ENCODE data around the gene PRX.

Gene PRX

DNA sequence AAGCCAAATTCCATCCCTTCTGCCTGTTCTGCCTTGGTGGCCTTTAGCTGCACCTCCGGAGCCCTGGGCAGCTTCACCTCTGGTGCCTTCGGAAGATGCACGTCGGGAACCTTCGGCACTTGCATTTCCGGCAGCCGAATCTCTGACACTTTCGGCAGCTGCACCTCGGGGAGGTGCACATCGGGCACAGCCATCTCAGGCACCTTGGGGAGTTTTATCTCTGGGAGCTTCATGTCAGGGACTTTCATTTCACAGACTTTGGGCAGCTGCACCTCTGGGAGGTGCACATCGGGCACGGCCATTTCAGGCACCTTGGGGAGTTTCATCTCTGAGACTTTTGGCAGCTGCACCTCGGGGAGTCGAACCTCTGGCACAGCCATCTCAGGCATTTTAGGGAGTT lies 17.2 kb downstream of the PRX start:
- in situ Hi-C loops (cut with HindIII; ENCODE audit: low sequenced_read_pairs) = no loop called here
- no peak overlapping the region for H3K4me3 ChIP-seq (ENCODE audit: low read depth, low read length)
- DNase-seq (ENCODE audit: low read depth, low spot score) = no peak
- TF ChIP-seq, protein P1, sequence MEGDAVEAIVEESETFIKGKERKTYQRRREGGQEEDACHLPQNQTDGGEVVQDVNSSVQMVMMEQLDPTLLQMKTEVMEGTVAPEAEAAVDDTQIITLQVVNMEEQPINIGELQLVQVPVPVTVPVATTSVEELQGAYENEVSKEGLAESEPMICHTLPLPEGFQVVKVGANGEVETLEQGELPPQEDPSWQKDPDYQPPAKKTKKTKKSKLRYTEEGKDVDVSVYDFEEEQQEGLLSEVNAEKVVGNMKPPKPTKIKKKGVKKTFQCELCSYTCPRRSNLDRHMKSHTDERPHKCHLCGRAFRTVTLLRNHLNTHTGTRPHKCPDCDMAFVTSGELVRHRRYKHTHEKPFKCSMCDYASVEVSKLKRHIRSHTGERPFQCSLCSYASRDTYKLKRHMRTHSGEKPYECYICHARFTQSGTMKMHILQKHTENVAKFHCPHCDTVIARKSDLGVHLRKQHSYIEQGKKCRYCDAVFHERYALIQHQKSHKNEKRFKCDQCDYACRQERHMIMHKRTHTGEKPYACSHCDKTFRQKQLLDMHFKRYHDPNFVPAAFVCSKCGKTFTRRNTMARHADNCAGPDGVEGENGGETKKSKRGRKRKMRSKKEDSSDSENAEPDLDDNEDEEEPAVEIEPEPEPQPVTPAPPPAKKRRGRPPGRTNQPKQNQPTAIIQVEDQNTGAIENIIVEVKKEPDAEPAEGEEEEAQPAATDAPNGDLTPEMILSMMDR (IDR thresholded peaks at IDR 0.05; ENCODE audit: low read depth, low read length) = no peak

DNA sequence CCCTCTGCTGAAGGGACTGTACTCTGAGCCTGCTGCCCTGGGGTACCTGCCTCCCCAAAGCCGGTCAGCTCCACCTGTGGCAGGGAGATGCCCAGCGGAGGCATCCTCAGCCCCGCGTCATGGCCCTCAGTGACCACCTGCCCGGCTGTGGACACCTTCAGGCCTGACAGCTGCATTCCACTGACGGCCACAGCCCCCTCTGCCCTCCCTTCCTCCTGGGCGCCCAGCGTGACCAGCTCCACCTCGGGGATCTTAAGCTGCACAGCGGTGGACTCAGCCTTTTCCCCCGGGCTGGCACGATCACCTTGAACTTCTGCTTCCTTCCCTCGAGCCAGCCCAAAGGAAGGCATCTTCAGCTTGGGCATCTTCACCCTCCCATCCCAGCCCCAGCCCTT lies 18.4 kb downstream of the PRX start:
- no peak overlapping the region for H3K4me3 ChIP-seq (ENCODE audit: low read depth, low read length)
- no peak for DNase-seq (ENCODE audit: low read depth, low spot score)
- TF ChIP-seq, protein P1 (IDR thresholded peaks at IDR 0.05; ENCODE audit: low read depth, low read length) = no peak
- in situ Hi-C loops (cut with HindIII; ENCODE audit: low sequenced_read_pairs) = no loop called here

DNA sequence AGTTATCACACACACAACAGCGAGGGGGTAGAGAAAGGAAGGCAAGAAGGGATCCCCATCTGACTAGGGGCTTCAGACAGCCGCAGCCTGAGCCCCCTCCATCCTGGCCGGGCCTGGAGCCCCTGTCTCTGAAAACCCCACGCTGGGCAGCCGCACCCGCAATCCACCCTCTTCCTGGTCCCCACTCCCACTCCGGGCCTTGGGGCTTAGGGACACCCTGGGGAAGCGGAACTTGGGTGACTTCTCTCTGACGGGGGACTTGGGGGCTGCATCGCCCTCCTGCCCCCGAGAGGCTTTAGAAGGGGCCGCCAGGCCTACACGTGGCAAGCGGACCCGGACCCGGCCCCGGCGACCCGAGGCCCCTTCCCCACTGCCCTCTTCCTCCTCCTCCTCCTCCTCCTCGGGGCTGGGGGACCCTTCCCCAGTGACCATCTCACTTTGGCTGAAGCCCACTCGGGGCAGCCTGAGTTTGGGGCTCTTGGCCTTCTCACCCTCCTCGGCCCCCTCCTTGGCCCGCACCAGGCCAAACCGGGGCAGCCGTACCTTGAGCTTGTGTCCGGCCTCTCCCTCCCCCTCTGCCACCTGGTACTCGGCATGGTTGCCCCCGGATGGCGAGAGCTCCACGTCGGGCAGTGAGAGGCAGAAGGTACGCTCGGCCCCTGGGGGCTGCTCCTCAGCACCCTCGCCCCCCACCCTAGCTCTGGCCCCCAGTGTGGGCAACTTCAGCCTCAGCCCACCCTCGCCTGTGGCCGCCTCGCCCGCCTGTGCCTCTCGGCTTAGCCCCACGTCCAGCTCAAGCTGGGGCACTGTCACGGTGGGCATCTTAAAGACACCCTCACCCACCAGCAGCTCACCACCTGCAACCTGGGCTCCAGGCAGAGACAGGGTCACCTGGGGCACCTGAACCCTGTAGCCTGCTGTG lies 19.0 kb downstream of the PRX start:
- TF ChIP-seq, protein P1 (IDR thresholded peaks at IDR 0.05; ENCODE audit: low read depth, low read length) = no peak
- DNase-seq (ENCODE audit: low read depth, low spot score) = no peak
- in situ Hi-C loops (cut with HindIII; ENCODE audit: low sequenced_read_pairs) = no loop called here
- H3K4me3 ChIP-seq (ENCODE audit: low read depth, low read length) = no peak overlapping the region

DNA sequence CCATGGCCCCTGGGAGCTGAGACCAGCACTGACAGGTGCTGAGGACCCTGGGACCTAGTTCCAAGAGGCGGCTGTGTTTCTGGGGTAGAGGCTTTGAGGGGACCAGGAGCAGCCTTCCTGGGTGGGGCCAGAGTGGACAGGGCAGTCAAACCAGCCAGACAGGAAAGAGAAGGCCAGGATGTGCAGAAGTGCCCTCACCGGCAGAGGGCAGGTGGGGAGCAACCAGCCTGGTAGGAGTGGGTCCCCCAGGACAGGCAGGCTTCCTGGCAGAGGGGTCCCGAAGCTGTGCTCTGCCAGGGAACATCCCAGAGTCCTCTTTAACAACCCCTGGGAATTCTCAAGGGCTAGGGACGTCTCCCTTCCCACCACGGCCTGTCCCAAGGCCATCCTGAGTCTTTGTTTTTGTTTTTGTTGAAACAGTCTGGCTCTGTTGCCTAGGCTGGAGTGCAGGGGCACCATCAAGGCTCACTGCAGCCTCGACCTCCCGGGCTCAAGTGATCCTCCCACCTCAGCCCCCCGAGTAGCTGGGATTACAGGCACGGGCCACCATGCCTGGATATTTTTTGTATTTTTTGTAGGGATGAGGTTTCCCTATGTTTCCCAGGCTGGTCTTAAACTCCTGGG lies 20.2 kb downstream of the PRX start:
- H3K4me3 ChIP-seq (ENCODE audit: low read depth, low read length) = no peak overlapping the region
- DNase-seq (ENCODE audit: low read depth, low spot score) = no peak

DNA sequence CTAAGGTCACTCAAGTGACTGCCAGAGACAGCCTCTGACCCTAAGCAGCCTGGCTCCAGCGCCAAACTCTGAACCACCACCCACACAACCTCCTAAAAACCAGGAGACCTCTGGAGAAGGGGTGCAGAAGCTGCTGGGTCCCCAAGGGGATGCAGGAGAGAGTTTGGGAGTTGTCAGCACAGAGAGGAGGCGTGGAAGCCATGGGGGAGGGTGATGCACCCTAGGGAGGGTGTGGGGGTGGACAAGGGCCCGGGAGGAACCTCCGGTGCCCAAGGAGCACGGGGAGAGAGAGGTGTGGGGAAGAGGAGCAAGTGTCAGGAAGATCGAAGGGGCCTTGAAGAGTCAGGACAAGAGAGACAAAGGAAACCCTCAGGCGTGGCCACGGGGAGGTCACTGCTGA lies 21.1 kb downstream of the PRX start:
- DNase-seq (ENCODE audit: low read depth, low spot score) = no peak
- TF ChIP-seq, protein P1 (IDR thresholded peaks at IDR 0.05; ENCODE audit: low read depth, low read length) = no peak
- no peak overlapping the region for H3K4me3 ChIP-seq (ENCODE audit: low read depth, low read length)
- in situ Hi-C loops (cut with HindIII; ENCODE audit: low sequenced_read_pairs) = no loop called here

More for the DNA sequence above, 20.2 kb downstream of the PRX start:
- TF ChIP-seq, protein P1 (IDR thresholded peaks at IDR 0.05; ENCODE audit: low read depth, low read length) = peak; percentile 31
- in situ Hi-C loops (cut with HindIII; ENCODE audit: low sequenced_read_pairs) = no loop called here

DNA sequence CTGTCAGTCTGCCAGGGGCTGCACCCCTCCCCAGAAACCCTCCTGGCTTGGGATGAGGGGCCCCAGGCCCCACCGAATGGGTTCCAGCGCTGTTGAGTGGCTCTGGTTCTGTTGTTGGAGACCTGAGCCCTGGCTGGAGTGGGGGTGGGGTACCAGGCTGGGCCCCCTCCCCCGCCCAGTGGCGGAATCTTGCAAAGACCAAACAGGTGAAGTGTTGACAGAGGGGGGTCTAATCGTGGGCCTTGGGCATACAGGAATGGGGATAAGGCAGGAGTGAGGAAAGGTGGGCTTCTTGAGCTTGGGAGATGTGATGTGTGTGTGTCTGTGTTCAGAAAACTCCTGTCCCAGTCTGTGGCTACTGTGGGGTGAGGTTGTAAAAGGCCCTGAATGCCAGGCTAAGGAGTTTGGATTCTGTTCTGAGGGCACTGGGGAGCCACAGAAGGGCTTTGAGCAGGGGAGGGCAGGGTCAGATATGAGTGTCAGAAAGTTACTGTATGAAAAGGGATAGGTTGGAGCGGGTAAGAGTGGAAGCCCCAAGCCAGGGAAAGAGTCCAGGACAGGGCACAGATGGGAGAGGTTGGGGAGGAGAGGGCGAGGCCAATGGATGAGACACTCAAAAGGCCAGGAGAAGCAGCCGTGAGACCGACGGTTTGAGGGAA lies 23.0 kb downstream of the PRX start, which contains the start of gene HIPK4:
TSS of gene HIPK4 (minus strand) at position 98 of the 659 bp plus-strand sequence. CDS start 279 bp downstream, outside the sequence.
- no peak within 1 kb of the TSS for H3K4me3 ChIP-seq (ENCODE audit: low read depth, low read length)
- TF ChIP-seq, protein P1 (IDR thresholded peaks at IDR 0.05; ENCODE audit: low read depth, low read length) = no peak
- in situ Hi-C loops (cut with HindIII; ENCODE audit: low sequenced_read_pairs) = no loop called here
- DNase-seq (ENCODE audit: low read depth, low spot score) = no peak

Measured in astrocyte of the spinal cord (primary cell).